ENCODE measurements around the gene REXO5.
A peak's percentile ranks its signal among the peaks of the same experiment; 100 is the strongest.

Gene REXO5

GRCh38 chr16:20879175-20880040, 73.1 kb downstream of the REXO5 start:
- in situ Hi-C loops (cut with HindIII; ENCODE audit: low pct_ligation_motif_present, low sequenced_read_pairs), result no loop called here
- DNase-seq, result no peak
- no peaks in the 10 kb centered on the region for H3K27me3 ChIP-seq (replicated peaks)
- no peaks in the 10 kb centered on the region for H3K36me3 ChIP-seq (replicated peaks)
- TF ChIP-seq, protein P1, sequence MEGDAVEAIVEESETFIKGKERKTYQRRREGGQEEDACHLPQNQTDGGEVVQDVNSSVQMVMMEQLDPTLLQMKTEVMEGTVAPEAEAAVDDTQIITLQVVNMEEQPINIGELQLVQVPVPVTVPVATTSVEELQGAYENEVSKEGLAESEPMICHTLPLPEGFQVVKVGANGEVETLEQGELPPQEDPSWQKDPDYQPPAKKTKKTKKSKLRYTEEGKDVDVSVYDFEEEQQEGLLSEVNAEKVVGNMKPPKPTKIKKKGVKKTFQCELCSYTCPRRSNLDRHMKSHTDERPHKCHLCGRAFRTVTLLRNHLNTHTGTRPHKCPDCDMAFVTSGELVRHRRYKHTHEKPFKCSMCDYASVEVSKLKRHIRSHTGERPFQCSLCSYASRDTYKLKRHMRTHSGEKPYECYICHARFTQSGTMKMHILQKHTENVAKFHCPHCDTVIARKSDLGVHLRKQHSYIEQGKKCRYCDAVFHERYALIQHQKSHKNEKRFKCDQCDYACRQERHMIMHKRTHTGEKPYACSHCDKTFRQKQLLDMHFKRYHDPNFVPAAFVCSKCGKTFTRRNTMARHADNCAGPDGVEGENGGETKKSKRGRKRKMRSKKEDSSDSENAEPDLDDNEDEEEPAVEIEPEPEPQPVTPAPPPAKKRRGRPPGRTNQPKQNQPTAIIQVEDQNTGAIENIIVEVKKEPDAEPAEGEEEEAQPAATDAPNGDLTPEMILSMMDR (IDR thresholded peaks at IDR 0.05; ENCODE audit: low read depth, low read length, missing control alignments), result no peak
- H3K4me3 ChIP-seq (ENCODE audit: low read depth, low read length), result no peak overlapping the region
- peak overlapping the region; percentile 47 for H3K27ac ChIP-seq

GRCh38 chr16:20880867-20881502, 74.7 kb downstream of the REXO5 start:
- no peak for DNase-seq
- no peaks in the 10 kb centered on the region for H3K27me3 ChIP-seq (replicated peaks)
- H3K4me3 ChIP-seq (ENCODE audit: low read depth, low read length), result no peak overlapping the region
- peaks cover 2% of the 10 kb centered on the region for H3K36me3 ChIP-seq (replicated peaks)
- in situ Hi-C loops (cut with HindIII; ENCODE audit: low pct_ligation_motif_present, low sequenced_read_pairs), result no loop called here
- TF ChIP-seq, protein P1 (IDR thresholded peaks at IDR 0.05; ENCODE audit: low read depth, low read length, missing control alignments), result no peak
- no peak overlapping the region for H3K27ac ChIP-seq

GRCh38 chr16:20881503-20881878, 75.2 kb downstream of the REXO5 start:
- no peak overlapping the region for H3K27ac ChIP-seq
- in situ Hi-C loops (cut with HindIII; ENCODE audit: low pct_ligation_motif_present, low sequenced_read_pairs), result no loop called here
- H3K36me3 ChIP-seq (replicated peaks), result peaks cover 2% of the 10 kb centered on the region
- DNase-seq, result no peak
- no peaks in the 10 kb centered on the region for H3K27me3 ChIP-seq (replicated peaks)
- H3K4me3 ChIP-seq (ENCODE audit: low read depth, low read length), result no peak overlapping the region
- TF ChIP-seq, protein P1 (IDR thresholded peaks at IDR 0.05; ENCODE audit: low read depth, low read length, missing control alignments), result no peak

DNA sequence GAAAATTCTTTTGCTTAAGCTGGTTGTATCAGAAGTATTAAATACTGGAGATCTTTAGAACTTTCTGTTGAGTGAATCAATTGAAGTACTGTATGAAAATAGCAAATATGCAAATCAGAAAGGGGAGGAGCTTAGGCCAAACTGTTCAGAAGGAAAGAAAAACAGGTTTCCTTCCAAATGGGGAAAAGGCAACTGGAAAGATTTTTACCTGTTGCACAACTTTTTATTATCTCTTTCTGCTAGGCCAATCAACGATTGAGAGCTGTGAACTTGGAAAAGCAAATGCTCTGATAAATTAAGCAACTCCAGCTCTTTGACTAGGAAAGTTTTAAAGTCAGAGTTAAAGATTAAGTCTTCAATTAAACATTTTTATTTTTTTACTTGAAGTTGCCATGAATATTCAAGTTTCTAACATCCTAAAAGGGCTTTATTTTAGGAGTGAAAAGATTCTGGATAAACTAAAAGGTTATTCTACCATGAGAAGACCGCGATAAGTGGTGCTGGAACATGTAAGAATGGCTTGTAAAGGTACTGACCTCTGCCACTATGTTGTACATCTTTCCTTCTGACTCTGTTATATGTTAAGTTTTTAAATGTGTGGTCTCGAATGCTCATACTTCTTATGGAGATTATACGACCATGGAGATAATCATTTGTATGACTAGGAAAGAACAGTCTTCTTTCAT, 77.4 kb downstream of the REXO5 start:
- Histone ChIP-seq H3K27ac (no peak overlapping the region), H3K36me3 (replicated peaks) (peaks cover 5% of the 10 kb centered on the region), H3K27me3 (replicated peaks) (no peaks in the 10 kb centered on the region), H3K4me3 (ENCODE audit: low read depth, low read length) (no peak overlapping the region)
- no peak for DNase-seq
- in situ Hi-C loops (cut with HindIII; ENCODE audit: low pct_ligation_motif_present, low sequenced_read_pairs), result no loop called here
- TF ChIP-seq, protein P1 (IDR thresholded peaks at IDR 0.05; ENCODE audit: low read depth, low read length, missing control alignments), result no peak

DNA sequence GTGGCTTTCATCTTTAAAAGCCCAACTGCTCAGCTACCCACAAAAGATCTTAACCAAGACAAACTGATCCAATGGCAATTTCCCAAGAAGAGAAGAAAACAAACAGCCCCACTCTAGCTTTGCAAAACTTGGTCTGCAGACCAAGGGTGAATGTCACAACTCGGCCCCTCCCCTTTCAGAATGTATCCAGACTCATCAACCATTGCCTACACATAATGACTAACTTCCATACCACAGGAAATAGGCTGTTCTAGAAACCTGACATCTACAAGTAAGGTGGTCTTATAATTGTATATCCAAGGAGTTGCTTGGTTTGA, 77.9 kb downstream of the REXO5 start:
- in situ Hi-C loops (cut with HindIII; ENCODE audit: low pct_ligation_motif_present, low sequenced_read_pairs), result no loop called here
- no peaks in the 10 kb centered on the region for H3K27me3 ChIP-seq (replicated peaks)
- DNase-seq, result peak; percentile 29

More for the DNA sequence above, 77.9 kb downstream of the REXO5 start:
- H3K27ac ChIP-seq, result no peak overlapping the region
- TF ChIP-seq, protein P1 (IDR thresholded peaks at IDR 0.05; ENCODE audit: low read depth, low read length, missing control alignments), result no peak
- no peak overlapping the region for H3K4me3 ChIP-seq (ENCODE audit: low read depth, low read length)
- H3K36me3 ChIP-seq (replicated peaks), result peaks cover 5% of the 10 kb centered on the region
